Left ventricle myocardium inferior (tissue), 1 donor: ENCODE data around the gene SLC44A2. TPM values are rescaled to one million over a fixed set of nuclear protein-coding genes. Genes with fewer than 3 reads are reported as not detected.
A peak's percentile ranks its signal among the peaks of the same experiment; 100 is the strongest.

Source experiments
- DNase-seq: peaks from one replicate; pipeline ENCODE4 v3.0.0-alpha.2; 2020
- H3K27ac ChIP-seq: fragments of 200-600 bp; replicated peaks from 2 replicates; pipeline ENCODE4 v1.8.0; 2021
- H3K27me3 ChIP-seq: fragments of 200-600 bp; 2 replicates; pipeline ENCODE4 v1.8.0; 2021; ENCODE audit warnings: low read depth
- H3K36me3 ChIP-seq: fragments of 200-600 bp; 2 replicates; pipeline ENCODE4 v1.8.0; 2021
- H3K4me1 ChIP-seq: fragments of 200-600 bp; 2 replicates; pipeline ENCODE4 v1.8.0; 2021
- H3K4me3 ChIP-seq: fragments of 200-600 bp; 2 replicates; pipeline ENCODE4 v1.8.0; 2021; ENCODE audit warnings: mild to moderate bottlenecking, moderate library complexity
- H3K9me3 ChIP-seq: fragments of 200-600 bp; replicated peaks from 2 replicates; pipeline ENCODE4 v1.8.0; 2021
- CTCF ChIP-seq: fragments of 200-600 bp; IDR thresholded peaks from 2 replicates; pipeline ENCODE4 v1.8.0; 2021; ENCODE audit warnings: antibody characterized with exemption, mild to moderate bottlenecking, borderline replicate concordance
- intact Hi-C: fragments of 100-400 bp; cut with micrococcal nuclease; formaldehyde crosslinking; loops from one replicate; pipeline ENCODE4 v1.11.0; 2022
- total RNA-seq: library from RNA; stranded (reverse); fragmentation: NEBNext Ultra II Directional; extraction: Animal tissue kit (Norgen Biotek cat#: 25700); gene quantifications from one replicate; pipeline ENCODE4 v1.2.1, GENCODE V29; 2021
- donor health status: DM: no; HTN: yes; CAD: no; lungs with severe emphysema.

SLC44A2 gene
- total RNA-seq, 1 donor from 2014 or later = 74.2 TPM

- no peak for TF ChIP-seq CTCF
- H3K36me3 ChIP-seq = peaks cover 91% of the 10 kb centered on the region
- no peak overlapping the region for H3K4me3 ChIP-seq
- H3K27ac ChIP-seq = no peak overlapping the region
- no peaks in the 10 kb centered on the region for H3K9me3 ChIP-seq
- no peak for DNase-seq
- H3K4me1 ChIP-seq = peaks cover 39% of the 10 kb centered on the region
- H3K27me3 ChIP-seq = no peaks in the 10 kb centered on the region
- intact Hi-C loops = no loop called here
Observed at GRCh38 chr19:10685210-10685609, 59.9 kb downstream of the SLC44A2 start.

- no peaks in the 10 kb centered on the region for H3K9me3 ChIP-seq
- peak overlapping the region; percentile 45 for H3K27ac ChIP-seq
- H3K4me3 ChIP-seq = no peak overlapping the region
- H3K36me3 ChIP-seq = peaks cover 91% of the 10 kb centered on the region
- TF ChIP-seq CTCF = no peak
- no peaks in the 10 kb centered on the region for H3K27me3 ChIP-seq
- DNase-seq = no peak
- H3K4me1 ChIP-seq = peaks cover 39% of the 10 kb centered on the region
- intact Hi-C loops = no loop called here
Observed at GRCh38 chr19:10686193-10686592, 60.8 kb downstream of the SLC44A2 start.

GRCh38 chr19:10686661-10687517 lies 61.5 kb downstream of the SLC44A2 start:
- peak overlapping the region; percentile 45 for H3K27ac ChIP-seq
- peak; percentile 73 for DNase-seq
- H3K4me3 ChIP-seq = no peak overlapping the region
- no peaks in the 10 kb centered on the region for H3K9me3 ChIP-seq
- intact Hi-C loops = no loop called here
- H3K4me1 ChIP-seq = peaks cover 37% of the 10 kb centered on the region
- peaks cover 91% of the 10 kb centered on the region for H3K36me3 ChIP-seq
- TF ChIP-seq CTCF = no peak
- H3K27me3 ChIP-seq = no peaks in the 10 kb centered on the region

- intact Hi-C loops = no loop called here
- Histone ChIP-seq H3K36me3 (peaks cover 90% of the 10 kb centered on the region), H3K9me3 (no peaks in the 10 kb centered on the region), H3K4me3 (no peak overlapping the region), H3K27ac (peak overlapping the region; percentile 45), H3K27me3 (no peaks in the 10 kb centered on the region), H3K4me1 (peaks cover 33% of the 10 kb centered on the region)
- no peak for TF ChIP-seq CTCF
- no peak for DNase-seq
Observed at GRCh38 chr19:10687518-10688288, 62.4 kb downstream of the SLC44A2 start.

GRCh38 chr19:10688545-10689280 lies 63.4 kb downstream of the SLC44A2 start:
- Histone ChIP-seq H3K9me3 (no peaks in the 10 kb centered on the region), H3K4me3 (no peak overlapping the region), H3K4me1 (peaks cover 33% of the 10 kb centered on the region), H3K36me3 (peaks cover 80% of the 10 kb centered on the region), H3K27me3 (no peaks in the 10 kb centered on the region), H3K27ac (no peak overlapping the region)
- no peak for DNase-seq
- no peak for TF ChIP-seq CTCF
- intact Hi-C loops = no loop called here
